SK-N-SH (cell line): Measurements from ENCODE around the gene PDIA5. TPM values are rescaled to one million over a fixed set of nuclear protein-coding genes. Genes with fewer than 3 reads are reported as not detected.
A peak's percentile ranks its signal among the peaks of the same experiment; 100 is the strongest.

Source experiments
- CTCF ChIA-PET: fragments of 300-600, 350-600 bp; formaldehyde crosslinking; extraction: SDS; loops from one replicate; lab custom pipeline; 2021; lab: Yijun Ruan, JAX
- POLR2A ChIA-PET: fragments of 350-600 bp; sonication (Branson Sonifier 250); formaldehyde crosslinking; extraction: SDS; loops from one replicate; lab custom pipeline; 2020; ENCODE audit warnings: antibody characterized with exemption, inconsistent platforms; lab: Yijun Ruan, JAX
- DNase-seq: peaks from one replicate; pipeline ENCODE4 v3.0.0; 2012
- H2AFZ ChIP-seq: fragments of 200-600 bp; sonication (generic); 2 replicates; pipeline ENCODE4 v1.8.1; 2016; ENCODE audit warnings: antibody characterized with exemption, mild to moderate bottlenecking, low read depth
- H3F3A ChIP-seq: fragments of 200-600 bp; sonication (generic); replicated peaks from 2 replicates; pipeline ENCODE3; 2016; ENCODE audit warnings: antibody characterized with exemption, mild to moderate bottlenecking; ENCODE audit not compliant: insufficient read depth
- H3K27ac ChIP-seq, 2 experiments: fragments of 200-500 bp in 1 of 2; fragments of 200-600 bp in 1 of 2; sonication (Bioruptor generic) in 1 of 2; sonication (generic), shearing (Covaris generic) in 1 of 2; 2 replicates each; pipeline versions ENCODE4 v1.5.1 to v1.6.1; 2014 to 2016; ENCODE audit warnings: low read depth in 2 of 2, inconsistent platforms in 1 of 2, low read length in 1 of 2, mild to moderate bottlenecking in 1 of 2, mixed read lengths in 1 of 2
- H3K27me3 ChIP-seq: fragments of 200-600 bp; sonication (generic), shearing (Covaris generic); 2 replicates; pipeline ENCODE4 v1.6.1; 2016; ENCODE audit warnings: mixed run types; ENCODE audit not compliant: insufficient read depth
- H3K36me3 ChIP-seq, 2 experiments: fragments of 200-500 bp in 1 of 2; fragments of 200-600 bp in 1 of 2; sonication (Bioruptor generic) in 1 of 2; sonication (generic) in 1 of 2; replicated peaks in 1 of 2; 2 replicates each; pipeline versions ENCODE3 to v1.5.1; 2014 to 2016; ENCODE audit warnings: low read length in 1 of 2, mild to moderate bottlenecking in 1 of 2; ENCODE audit not compliant: insufficient read depth in 2 of 2, control insufficient read depth in 1 of 2
- H3K4me1 ChIP-seq, 2 experiments: fragments of 200-500 bp in 1 of 2; fragments of 200-600 bp in 1 of 2; sonication (Bioruptor generic) in 1 of 2; sonication (generic), shearing (Covaris generic) in 1 of 2; 2 replicates each; pipeline versions ENCODE4 v1.5.1 to v1.6.1; 2014 to 2016; ENCODE audit warnings: low read depth in 1 of 2, low read length in 1 of 2, mixed run types in 1 of 2; ENCODE audit not compliant: insufficient read depth in 2 of 2, control insufficient read depth in 1 of 2
- H3K4me2 ChIP-seq: fragments of 200-600 bp; sonication (generic), shearing (Covaris generic); 2 replicates; pipeline ENCODE4 v1.6.1; 2017; ENCODE audit warnings: mixed run types
- H3K4me3 ChIP-seq, 2 experiments: fragments of 200-500 bp in 1 of 2; fragments of 200-600 bp in 1 of 2; sonication (Bioruptor generic) in 1 of 2; sonication (generic), shearing (Covaris generic) in 1 of 2; 2 replicates each; pipeline versions ENCODE4 v1.5.1 to v1.8.1; 2014 to 2016; ENCODE audit warnings: low read depth in 2 of 2, inconsistent platforms in 1 of 2, low read length in 1 of 2, mild to moderate bottlenecking in 1 of 2, mixed read lengths in 1 of 2, moderate library complexity in 1 of 2
- H3K79me2 ChIP-seq: fragments of 200-600 bp; sonication (generic); 2 replicates; pipeline ENCODE4 v1.8.1; 2017; ENCODE audit warnings: mild to moderate bottlenecking; ENCODE audit not compliant: insufficient read depth
- H3K9ac ChIP-seq: fragments of 200-600 bp; sonication (generic); 2 replicates; pipeline ENCODE4 v1.6.1; 2017; ENCODE audit warnings: mixed run types
- H3K9me2 ChIP-seq: fragments of 200-600 bp; sonication (generic); 2 replicates; pipeline ENCODE4 v1.6.1; 2017; ENCODE audit warnings: mixed run types
- H3K9me3 ChIP-seq: fragments of 200-600 bp; sonication (generic); 2 replicates; pipeline ENCODE4 v1.6.1; 2017; ENCODE audit warnings: mixed run types, mild to moderate bottlenecking, moderate library complexity
- H4K20me1 ChIP-seq: fragments of 200-600 bp; sonication (generic); 2 replicates; pipeline ENCODE4 v1.6.1; 2017; ENCODE audit warnings: mild to moderate bottlenecking, mixed run types; ENCODE audit not compliant: insufficient read depth
- FOXJ3 ChIP-seq: sonication (generic); formaldehyde crosslinking; IDR thresholded peaks from 2 replicates; pipeline ENCODE4 v1.5.1; 2020; ENCODE audit warnings: mild to moderate bottlenecking, missing genetic modification reagents
- GATA2 ChIP-seq: sonication (generic); formaldehyde crosslinking; IDR thresholded peaks from 2 replicates; pipeline ENCODE4 v1.5.0; 2020; ENCODE audit warnings: mild to moderate bottlenecking, missing genetic modification reagents
- MXI1 ChIP-seq: IDR thresholded peaks from 2 replicates; pipeline ENCODE4 v1.6.1; 2012; ENCODE audit warnings: mild to moderate bottlenecking, low read depth, low read length, improper control_type of control experiment
- RAD21 ChIP-seq: IDR thresholded peaks from 2 replicates; pipeline ENCODE4 v1.6.1; 2012; ENCODE audit warnings: mild to moderate bottlenecking, low read length
- RFX5 ChIP-seq: IDR thresholded peaks from 2 replicates; pipeline ENCODE4 v1.6.1; 2012; ENCODE audit warnings: mild to moderate bottlenecking, improper control_type of control experiment, low read length
- TCF12 ChIP-seq: IDR thresholded peaks from 2 replicates; pipeline ENCODE4 v1.4.0; 2012
- USF2 ChIP-seq: fragments of 150-350 bp; IDR thresholded peaks from 2 replicates; pipeline ENCODE4 v1.6.1; 2017; ENCODE audit warnings: antibody characterized with exemption, low read length, low read depth, borderline replicate concordance
- YY1 ChIP-seq: IDR thresholded peaks from 2 replicates; pipeline ENCODE4 v1.4.0; 2012; ENCODE audit warnings: low read depth, mild to moderate bottlenecking
- WGBS: methylation state at CpG from one replicate; pipeline ENCODE4 v1.1.6; 2017; ENCODE audit warnings: low lambda C conversion rate; 5-methylcytosine and 5-hydroxymethylcytosine counted together
- polyA plus RNA-seq, 3 experiments: library from polyadenylated mRNA; depleted of rRNA; stranded (reverse); fragments of >200 nt; gene quantifications; 2 replicates each; pipeline ENCODE4 v1.2.3, GENCODE V29; 2012
- TF ChIP-seq, protein P1 (sequence below): IDR thresholded peaks from 2 replicates; pipeline ENCODE4 v1.4.0; 2012; ENCODE audit warnings: low read depth, borderline replicate concordance

Gene PDIA5
- polyA plus RNA-seq, 1 of the 3 experiments (the other 2 are of a cell fraction) = 28.6 TPM

- TF ChIP-seq FOXJ3 (CRISPR knock-in tag) = no peak
- TF ChIP-seq YY1 = no peak
- no peak for TF ChIP-seq TCF12
- no peak for TF ChIP-seq GATA2 (CRISPR knock-in tag)
- no peak for TF ChIP-seq RAD21
Measured at GRCh38 chr3:123066599-123066895, 278 bp upstream of the PDIA5 start (continued).

- H3K27ac ChIP-seq = peak overlapping the region; percentile 49 to 80; a peak in 2 of 4 replicates
- H3K9me2 ChIP-seq = no peaks in the 10 kb centered on the region
- no peaks in the 10 kb centered on the region for H3K27me3 ChIP-seq
- peaks cover 27% of the 10 kb centered on the region for H4K20me1 ChIP-seq
- H2AFZ ChIP-seq = peak overlapping the region; percentile 89
- H3K9me3 ChIP-seq = no peaks in the 10 kb centered on the region
- peaks cover 59% of the 10 kb centered on the region for H3K79me2 ChIP-seq
- no peaks in the 10 kb centered on the region for H3K36me3 ChIP-seq
- ChIA-PET POLR2A (interaction anchor here (0.8 to 2.2 kb wide), 5 partner anchors 9 to 132 kb away, joined by 3 to 9 read pairs (median 4); no protein-coding TSS in a partner anchor), CTCF (interaction anchor here (0.7 to 2.3 kb wide), 5 partner anchors 9 to 125 kb away, joined by 4 to 13 read pairs (median 6); no protein-coding TSS in a partner anchor)
- TF ChIP-seq USF2 = no peak
- TF ChIP-seq, protein P1, sequence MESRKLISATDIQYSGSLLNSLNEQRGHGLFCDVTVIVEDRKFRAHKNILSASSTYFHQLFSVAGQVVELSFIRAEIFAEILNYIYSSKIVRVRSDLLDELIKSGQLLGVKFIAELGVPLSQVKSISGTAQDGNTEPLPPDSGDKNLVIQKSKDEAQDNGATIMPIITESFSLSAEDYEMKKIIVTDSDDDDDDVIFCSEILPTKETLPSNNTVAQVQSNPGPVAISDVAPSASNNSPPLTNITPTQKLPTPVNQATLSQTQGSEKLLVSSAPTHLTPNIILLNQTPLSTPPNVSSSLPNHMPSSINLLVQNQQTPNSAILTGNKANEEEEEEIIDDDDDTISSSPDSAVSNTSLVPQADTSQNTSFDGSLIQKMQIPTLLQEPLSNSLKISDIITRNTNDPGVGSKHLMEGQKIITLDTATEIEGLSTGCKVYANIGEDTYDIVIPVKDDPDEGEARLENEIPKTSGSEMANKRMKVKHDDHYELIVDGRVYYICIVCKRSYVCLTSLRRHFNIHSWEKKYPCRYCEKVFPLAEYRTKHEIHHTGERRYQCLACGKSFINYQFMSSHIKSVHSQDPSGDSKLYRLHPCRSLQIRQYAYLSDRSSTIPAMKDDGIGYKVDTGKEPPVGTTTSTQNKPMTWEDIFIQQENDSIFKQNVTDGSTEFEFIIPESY = 0 out of 2 replicates have a peak, but pooled peaks have one; percentile 2
- TF ChIP-seq TCF12 = no peak
- TF ChIP-seq MXI1 = no peak
- no peak for TF ChIP-seq RFX5
- H3K4me2 ChIP-seq = peak overlapping the region; percentile 98
- H3K4me3 ChIP-seq = peak overlapping the region; percentile 94 to 96
- H3K9ac ChIP-seq = peak overlapping the region; percentile 90
- no peak for DNase-seq
- no peaks in the 10 kb centered on the region for H3F3A ChIP-seq
- H3K4me1 ChIP-seq = peaks cover 3 to 40% of the 10 kb centered on the region in 2 experiments; a peak in 3 of 4 replicates
- WGBS = 40% methylated on average over 16 of the region's 24 CpGs
Measured at GRCh38 chr3:123067689-123068600, 1.1 kb downstream of the PDIA5 start.
